HG03159 (cell line): ENCODE results near the gene GNA12.
A peak's percentile ranks its signal among the peaks of the same experiment; 100 is the strongest.
"Not testable (repeated sequence)": the region's sequence is repeated elsewhere in the genome, so short reads cannot be mapped to it uniquely, and the experiment has no call there.

ENCODE experiments used
- ATAC-seq: cut with Tn5 transposase; IDR thresholded peaks from one replicate; pipeline ENCODE4 v1.9.1; 2021; ENCODE audit warnings: mild to moderate bottlenecking, moderate library complexity; ENCODE audit not compliant: unreplicated experiment

GNA12 gene

DNA sequence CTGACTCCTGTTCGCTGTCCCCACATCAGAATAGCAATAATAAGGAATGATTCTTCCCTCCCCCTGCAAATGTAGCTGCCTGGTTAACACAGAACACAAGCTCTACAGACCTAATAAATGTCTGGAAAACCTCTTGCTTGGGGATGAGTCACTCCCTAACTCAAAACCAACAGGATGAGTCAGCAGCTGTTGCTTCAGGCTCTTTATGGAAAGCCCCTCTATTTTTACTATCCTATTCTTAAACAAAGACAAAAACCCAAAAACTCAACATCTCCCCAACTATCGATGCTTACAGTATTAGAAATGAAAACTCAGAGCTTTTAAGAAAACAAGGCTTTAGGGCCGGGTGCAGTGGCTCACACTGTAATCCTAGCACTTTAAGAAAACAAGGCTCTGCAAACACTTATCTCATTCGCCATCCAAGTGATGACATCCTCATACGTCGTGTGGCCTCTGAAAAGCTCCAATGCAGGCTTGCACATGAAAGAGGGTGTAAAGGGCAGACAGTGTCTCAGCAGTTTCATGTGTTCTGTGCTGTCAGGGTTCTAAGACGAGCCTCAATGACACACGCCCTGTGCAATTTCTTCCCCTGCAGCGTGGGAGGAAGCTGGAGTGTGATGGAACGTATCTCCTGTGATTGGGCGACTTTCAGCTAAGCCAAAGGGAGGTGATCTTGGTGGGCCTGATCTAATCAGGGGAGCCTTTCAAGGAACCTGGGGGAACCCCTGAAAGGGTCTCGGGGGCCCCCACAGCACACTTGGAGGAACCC is 86.0 kb downstream of the GNA12 start:
- ATAC-seq: peak; percentile 69

DNA sequence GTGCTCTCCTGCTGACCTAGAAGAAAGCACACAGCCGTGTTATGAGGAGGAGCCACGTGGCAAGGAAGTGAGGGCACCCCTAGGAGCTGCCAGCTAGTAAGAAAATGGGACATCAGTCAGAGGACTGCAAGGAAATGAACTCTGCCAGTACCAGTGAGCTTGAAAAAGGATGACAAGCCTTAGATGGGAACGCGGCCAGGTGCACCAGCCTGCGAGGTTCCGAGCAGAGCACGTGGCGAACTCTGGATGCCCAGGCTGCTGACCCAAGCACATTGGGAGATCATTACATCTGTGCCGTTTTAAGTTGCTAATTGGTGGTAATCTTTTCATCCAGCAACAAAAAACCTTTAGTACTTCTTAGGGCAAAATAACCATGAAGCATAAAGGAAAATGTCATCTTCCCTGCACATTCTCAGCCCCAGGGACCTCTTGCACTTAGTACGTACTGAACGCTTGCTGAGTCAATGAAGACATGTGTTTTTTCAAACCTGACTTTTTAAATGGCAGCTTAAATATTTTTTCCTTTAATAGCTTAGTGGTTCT is 86.7 kb downstream of the GNA12 start:
- no peak for ATAC-seq

DNA sequence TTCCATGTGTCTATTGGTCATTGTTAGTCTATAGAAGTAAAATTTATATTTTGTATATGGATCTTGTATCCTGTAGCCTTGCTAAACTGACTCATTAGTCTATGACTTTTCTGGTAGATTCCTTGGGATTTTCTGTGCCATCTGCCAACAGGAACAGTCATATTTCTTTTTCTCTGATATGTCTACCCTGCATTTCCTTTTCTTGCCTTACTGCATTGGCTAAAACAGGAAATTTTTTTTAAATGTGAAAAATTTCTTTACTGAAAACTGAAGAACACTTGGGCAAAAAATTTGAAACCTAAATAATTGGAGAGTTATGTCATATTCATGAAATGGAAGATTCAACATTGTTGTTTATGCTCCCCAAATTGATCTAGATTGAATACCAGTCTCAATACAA is 88.6 kb downstream of the GNA12 start:
- ATAC-seq: no peak

DNA sequence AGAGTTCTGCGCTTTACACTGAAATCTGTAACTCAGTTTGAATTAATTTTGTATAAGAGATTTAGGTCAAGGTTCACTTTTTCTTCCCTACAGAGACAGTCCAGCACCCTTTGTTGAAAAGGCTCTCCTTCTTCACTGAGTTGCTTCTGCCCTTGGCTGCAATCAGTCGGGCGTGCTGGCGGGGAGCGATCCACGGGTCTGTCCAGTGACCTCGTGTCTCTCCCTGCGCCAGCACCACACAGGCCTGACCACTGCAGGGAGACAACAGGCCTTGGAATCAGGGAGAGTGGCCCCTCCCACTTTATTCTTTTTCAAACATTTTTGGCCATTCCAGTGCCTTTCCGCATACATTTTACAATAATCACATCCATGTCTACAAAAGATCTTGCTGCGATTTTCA is 89.2 kb downstream of the GNA12 start:
- no peak for ATAC-seq

DNA sequence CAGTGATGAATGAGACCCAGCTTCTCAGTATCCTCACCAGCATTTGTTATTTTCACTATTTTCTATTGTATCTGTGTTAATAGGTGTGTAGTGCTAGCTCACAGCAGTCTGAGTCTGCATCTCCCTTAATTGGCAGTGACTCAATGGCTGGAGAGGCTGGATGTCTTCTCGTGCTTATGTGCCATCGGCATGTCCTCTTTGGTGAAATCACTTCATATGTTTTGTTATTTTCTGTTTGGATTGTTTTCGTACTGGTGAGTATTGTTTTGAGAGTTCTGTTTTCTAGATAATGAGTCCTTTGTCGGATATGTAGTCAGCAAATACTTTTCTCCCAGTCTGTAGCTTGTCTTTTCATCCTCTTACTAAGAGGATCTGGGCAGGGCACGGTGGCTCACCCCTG is 90.0 kb downstream of the GNA12 start:
- ATAC-seq: no peak

DNA sequence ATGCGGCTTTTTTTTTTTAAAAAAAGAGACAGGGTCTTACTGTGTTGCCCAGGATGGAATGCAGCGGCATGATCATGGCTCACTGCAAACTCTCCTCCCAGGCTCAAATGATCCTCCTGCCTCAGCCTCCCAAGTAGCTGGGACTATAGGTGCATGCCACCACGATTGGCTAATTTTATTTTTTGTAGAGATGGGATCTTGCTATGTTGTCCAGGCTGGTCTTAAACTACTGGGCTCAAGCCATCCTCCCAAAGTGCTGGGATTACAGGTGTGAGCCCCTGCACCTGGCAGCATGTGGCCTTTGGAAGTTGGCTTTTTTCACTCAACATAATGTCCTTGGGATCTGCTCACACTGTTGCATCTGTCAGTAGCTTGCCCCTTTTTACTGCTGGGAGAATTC is 91.0 kb downstream of the GNA12 start:
- no peak for ATAC-seq

DNA sequence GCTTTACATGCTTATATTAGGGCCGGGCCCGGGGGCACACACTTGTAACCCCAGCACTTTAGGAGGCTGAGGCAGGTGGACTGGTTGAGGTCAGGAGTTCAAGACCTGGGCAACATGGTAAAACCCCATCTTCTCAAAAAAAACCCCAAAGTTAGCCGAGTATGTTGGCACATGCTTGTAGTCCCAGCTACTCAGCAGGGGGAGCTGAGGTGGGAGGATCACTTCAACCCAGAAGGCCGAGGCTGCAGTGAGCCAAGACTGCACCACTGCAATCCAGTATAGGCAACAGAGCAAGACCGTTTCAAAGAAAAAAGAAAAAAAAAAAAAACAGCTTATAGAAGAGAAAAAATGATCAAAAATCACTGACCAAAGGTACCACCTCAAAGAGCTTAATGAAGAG is 93.0 kb downstream of the GNA12 start:
- ATAC-seq: no peak

DNA sequence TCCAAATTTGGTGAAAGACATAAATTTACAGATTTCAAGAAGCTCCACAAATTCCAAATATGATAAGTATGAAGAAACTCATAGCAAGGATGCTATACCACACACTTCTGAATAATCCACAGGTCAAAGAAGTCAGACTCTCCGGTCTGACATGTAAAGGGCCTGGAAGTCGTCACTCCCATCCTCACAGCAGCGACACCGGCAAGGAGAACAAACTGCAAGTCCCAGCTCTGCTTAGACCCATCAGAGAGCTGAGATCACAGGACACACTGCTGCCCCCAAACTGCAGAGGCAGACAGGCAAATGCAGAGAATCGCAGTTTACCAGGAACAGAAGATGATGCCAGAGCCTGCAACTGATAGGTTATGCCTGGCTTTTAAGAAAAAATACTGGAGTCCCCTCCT is 94.1 kb downstream of the GNA12 start:
- ATAC-seq: no peak

DNA sequence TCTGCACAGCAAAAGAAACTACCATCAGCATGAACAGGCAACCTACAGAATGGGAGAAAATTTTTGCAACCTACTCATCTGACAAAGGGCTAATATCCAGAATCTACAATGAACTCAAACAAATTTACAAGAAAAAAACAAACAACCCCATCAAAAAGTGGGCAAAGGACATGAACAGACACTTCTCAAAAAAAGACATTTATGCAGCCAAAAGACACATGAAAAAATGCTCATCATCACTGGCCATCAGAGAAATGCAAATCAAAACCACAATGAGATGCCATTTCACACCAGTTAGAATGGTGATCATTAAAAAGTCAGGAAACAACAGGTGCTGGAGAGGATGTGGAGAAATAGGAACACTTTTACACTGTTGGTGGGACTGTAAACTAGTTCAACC is 95.4 kb downstream of the GNA12 start:
- not testable (repeated sequence) for ATAC-seq

DNA sequence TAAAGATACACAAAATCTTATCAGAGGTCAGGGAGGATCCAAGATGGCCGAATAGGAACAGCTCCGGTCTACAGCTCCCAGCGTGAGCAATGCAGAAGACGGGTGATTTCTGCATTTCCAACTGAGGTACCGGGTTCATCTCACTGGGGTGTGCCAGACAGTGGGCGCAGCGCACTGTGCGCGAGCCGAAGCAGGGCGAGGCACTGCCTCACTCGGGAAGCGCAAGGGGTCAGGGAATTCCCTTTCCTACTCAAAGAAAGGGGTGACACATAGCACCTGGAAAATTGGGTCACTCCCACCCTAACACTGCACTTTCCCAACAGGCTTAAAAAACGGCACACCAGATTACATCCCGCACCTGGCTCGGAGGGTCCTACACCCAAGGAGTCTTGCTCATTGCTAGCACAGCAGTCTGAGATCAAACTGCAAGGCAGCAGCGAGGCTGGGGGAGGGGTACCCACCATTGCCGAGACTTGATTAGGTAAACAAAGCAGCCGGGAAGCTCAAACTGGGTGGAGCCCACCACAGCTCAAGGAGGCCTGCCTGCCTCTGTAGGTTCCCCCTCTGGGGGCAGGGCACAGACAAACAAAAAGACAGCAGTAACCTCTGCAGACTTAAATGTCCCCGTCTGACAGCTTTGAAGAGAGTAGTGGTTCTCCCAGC is 100.5 kb downstream of the GNA12 start:
- not testable (repeated sequence) for ATAC-seq

DNA sequence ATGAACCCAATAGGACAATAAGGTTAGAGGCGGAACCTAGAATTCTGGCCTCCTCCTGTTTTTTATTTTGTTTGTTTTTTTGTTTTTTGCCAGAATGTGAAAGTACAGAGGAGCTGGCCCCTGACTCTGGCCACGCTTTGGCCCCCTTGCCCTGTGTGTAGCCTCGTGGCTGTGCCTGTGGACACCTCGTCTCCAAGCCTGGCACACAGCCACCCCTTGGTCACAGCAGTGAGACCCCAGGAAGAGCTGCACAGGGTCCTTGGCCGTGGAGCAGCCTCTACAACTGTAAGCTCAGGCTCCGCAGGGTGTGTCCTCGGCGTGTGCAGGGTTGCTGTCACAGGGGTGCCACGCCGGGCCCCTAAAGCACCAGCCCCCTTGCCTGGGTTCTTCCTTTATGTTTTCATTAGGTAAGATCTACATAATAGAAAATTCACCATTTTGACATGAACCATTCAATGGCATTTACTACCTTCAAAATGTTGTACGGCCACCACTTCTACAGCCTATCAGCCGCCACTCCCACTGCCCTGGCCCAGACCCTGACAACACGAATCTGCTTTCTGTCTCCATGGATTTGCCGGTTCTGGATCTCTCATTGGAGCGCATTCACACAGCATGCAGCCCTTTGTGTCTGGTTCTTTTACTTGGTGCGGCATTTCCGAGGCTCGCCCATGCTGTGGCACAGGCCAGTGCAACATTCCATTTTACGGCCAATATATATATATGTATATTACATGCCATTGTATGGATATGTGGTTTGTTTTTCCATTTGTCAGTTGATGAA is 105.2 kb downstream of the GNA12 start:
- no peak for ATAC-seq

DNA sequence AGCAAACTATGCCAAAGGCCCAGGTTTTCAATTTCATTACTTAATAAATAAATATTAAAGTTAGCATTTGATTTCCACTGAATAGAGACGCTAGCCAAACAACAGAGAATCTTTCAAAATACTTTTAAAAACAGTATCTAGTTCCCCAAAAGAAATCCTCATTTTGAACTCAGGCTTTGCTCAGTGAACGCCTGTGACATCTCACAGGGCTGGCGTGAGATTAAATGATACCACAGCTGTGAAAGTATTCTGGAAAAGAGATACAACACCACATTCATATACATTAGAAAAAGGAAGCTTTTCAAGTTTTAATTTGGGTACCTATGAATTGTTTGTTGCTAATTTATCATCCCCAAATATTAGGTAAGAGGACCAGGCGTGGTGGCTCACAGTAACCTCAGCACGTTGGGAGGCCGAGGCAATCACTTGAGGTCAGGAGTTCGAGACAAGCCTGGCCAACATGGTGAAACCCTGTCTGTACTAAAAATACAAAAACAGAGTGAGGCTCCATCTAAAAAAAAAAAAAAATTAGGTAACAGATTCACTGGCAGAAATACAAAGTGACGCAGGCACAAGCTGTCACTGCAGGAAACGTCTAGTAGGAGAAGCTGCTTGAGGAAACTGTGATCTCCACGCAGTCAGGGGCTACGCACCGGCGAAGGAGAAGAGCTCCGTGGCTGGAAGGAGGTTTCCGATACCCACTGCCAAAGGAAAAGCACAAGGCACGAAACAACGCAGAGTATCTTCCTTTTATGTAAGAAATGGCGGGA is 106.2 kb downstream of the GNA12 start:
- no peak for ATAC-seq

DNA sequence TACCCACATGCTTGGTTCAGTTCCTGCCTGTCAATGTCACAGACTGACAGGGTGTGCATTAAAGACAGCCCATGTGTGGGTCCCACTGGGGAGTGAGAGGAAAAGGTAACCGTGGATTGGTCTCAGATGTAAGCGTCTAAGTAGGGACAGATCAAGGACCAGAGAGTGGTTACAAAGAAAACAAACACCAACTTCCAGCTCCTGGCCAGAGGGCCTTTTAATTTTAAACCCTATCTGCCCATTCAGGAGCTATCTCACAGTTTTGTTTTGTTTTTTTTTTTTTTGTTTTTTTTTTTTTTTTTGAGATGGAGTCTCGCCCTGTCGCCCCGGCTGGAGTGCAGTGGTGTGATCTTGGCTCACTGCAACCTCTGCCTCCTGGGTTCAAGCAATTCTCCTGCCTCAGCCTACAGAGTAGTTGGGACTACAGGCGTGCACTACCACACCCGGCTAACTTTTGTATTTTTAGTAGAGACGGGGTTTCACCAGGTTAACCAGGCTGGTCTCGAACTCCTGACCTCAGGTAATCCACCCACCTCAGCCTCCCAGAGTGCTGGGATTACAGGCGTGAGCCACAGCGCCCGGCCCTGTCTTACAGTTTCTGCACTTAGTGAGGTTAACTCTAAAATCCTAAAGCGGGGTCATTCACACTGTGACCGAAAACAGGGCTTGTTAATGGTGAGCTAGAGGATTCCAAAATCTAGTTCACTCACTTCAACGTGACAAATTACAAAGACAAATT is 106.9 kb downstream of the GNA12 start:
- ATAC-seq: not testable (repeated sequence)

DNA sequence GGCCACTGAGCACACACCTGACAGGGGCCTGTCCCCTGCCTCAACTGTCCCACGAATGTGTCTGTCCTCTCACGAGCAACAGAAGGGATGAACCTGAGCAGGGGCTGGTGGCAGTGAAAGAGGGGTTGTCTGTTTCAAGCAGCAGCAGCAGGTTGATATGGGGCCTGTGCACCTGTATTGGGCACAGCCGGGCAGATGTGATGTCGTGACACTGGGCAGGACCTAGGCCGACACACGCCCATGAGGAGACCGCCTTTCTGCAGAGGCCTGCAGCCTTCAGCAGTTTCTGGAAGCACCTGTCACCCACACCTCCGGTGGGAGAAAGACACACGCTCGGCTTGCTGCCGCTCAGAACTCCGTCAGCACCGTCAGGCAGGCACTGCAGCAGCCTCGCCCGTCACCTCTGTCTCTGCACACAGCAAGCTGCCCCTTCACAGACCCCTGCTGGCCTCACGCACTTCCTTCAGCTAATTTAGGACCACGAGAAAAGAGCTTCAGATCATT is 107.6 kb downstream of the GNA12 start:
- no peak for ATAC-seq

DNA sequence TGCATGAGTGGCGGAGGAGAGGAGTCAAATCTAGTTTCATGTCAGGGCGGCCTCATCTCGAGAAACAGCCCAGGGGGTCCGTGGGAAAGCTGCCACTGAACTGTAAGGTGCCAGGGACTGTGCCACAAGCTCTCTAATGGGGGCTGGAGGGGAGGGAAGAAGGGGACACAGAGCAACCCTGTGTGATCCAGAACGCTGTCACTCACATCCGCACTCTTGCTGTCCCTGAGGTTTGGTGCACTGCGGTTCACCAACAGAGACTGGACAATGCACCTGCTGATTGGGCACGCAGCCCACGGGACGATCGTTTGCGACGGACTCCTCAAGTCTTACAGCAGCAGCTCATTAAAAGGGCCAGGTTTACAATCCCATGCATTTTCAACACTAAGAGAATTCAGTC is 108.4 kb downstream of the GNA12 start:
- ATAC-seq: no peak

DNA sequence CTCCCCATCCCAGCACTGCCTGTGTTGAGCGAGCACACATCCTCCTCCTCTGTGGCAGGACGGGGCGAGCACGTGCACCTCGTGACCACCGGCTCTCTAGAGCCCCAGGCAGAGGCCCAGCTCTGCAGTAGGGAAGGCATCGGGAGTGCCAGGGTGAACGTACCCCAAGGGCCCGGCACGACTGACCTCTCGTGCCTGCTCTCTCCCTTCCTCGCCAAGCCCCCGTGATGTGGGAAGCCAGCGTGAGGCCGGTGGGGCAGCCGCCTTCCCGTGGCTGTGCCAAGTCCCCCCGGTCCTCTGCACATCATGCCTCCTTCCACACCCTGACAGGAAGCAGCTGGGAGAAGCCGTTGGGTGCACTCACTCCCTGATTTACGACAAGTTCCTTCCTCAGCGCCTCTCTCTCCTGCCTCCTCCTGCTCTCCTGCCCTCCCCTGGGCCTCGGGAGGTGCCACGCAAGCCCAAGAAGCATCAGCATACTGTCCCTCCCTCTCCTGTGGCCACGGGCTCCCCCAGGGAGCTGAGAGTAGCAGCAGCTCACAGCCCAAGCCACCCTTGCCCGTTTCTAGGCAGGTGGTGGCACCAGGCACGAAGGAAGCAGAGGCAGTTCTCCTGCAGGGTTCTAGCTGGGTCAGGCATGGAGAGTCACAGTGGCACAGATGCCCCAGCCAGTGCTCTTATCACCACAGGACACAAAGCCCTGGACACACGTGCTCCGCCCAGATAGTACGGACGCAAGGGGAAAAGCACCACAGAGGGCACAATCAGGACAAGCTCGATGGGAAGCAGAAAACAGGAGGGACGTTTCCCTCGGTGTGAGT is 109.1 kb downstream of the GNA12 start:
- no peak for ATAC-seq

DNA sequence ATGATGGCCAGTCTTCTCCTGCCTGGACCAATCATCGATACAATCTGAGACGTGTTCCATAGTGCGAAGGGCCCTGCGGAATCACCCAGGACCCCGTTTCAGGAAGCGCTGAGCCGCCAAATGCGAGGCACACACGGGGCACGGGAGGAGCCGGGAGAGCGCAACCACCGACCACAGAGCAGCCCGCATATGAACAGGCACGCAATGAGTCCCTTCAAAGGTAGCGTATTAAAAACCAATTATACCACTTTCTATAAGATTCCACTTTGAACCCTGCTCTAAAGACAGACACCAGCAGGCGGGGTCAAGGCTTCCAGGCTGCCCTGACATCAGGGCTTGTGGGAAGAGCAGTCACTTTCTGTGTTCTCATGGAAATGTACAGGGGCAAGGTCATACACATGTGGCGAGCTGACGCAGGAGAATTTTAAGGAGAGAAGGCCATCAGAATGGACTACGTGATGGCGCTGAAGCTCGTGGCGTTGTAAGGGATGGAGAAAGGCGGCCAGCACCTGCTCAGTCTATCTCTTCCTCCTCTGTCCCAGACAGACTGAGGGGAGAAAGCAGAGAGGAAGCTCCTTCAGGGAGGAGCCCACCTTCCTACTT is 109.9 kb downstream of the GNA12 start:
- no peak for ATAC-seq

DNA sequence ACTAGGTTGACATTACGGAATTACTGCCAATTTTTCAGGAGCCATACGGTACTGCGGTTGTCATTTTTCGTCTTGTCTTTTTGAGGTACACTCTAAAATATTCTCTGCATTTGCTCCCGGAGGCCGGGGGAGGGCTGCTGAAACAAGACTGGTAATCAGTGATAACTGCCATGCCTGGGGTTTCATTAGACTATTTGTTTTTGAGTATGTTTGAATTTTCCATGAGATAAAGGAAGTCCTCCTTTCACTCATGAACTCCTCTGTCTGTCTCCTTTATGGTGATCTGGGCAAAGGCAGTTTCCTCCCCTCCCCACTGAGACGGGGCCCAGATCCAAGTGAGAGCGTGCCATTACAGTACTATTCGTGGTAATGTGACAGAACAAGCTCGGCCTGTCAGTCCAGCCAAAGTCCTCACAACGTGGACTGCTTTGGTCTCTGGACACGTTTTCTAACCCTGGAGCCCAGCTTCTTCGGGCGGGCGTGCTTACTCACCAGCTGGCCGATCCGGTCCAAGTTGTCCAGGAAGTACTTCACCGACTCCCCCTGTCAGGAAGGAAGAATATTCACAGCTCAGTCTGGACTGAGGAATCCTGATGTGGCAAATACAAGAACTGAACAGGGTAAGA is 111.0 kb downstream of the GNA12 start:
- ATAC-seq: no peak
